Caki2 (cell line): ENCODE results near the gene GABRR1. TPM values are rescaled to one million over a fixed set of nuclear protein-coding genes. Genes with fewer than 3 reads are reported as not detected.
A peak's percentile ranks its signal among the peaks of the same experiment; 100 is the strongest.

Experiments
- DNase-seq: peaks from one replicate; pipeline ENCODE4 v3.0.0-alpha.2; 2015; ENCODE audit warnings: low read depth
- in situ Hi-C: cut with HindIII; loops from 2 replicates; pipeline ENCODE4 v1.10.0; 2016; ENCODE audit warnings: low sequenced_read_pairs, low pct_unique_long_range_greater_than_20kb, mixed read lengths
- total RNA-seq: library from RNA; depleted of rRNA; stranded (reverse); fragments of >200 nt; shearing (Covaris generic); gene quantifications from 2 replicates; pipeline ENCODE4 v1.2.3, GENCODE V29; 2014; ENCODE audit warnings: low replicate concordance

The GABRR1 gene
- total RNA-seq, 1 experiment from 2014 or later, result 0.61 TPM

GRCh38 chr6:89180971-89181370 lies 36.2 kb downstream of the GABRR1 start:
- DNase-seq, result no peak
- in situ Hi-C loops, result no loop called here

GRCh38 chr6:89180112-89180511 lies 37.0 kb downstream of the GABRR1 start:
- DNase-seq, result no peak
- in situ Hi-C loops, result no loop called here

GRCh38 chr6:89173634-89174033 lies 43.5 kb downstream of the GABRR1 start:
- DNase-seq, result no peak

GRCh38 chr6:89172131-89172530 lies 45.0 kb downstream of the GABRR1 start:
- DNase-seq, result no peak

More at GRCh38 chr6:89173634-89174033, 43.5 kb downstream of the GABRR1 start:
- in situ Hi-C loops, result no loop called here

GRCh38 chr6:89162047-89162371 lies 55.1 kb downstream of the GABRR1 start:
- DNase-seq, result no peak
- in situ Hi-C loops, result no loop called here

More at GRCh38 chr6:89172131-89172530, 45.0 kb downstream of the GABRR1 start:
- in situ Hi-C loops, result no loop called here

GRCh38 chr6:89161326-89162046 lies 55.7 kb downstream of the GABRR1 start:
- in situ Hi-C loops, result no loop called here
- DNase-seq, result no peak

GRCh38 chr6:89160331-89161092 lies 56.6 kb downstream of the GABRR1 start:
- in situ Hi-C loops, result no loop called here
- DNase-seq, result no peak

GRCh38 chr6:89154131-89154530 lies 63.0 kb downstream of the GABRR1 start:
- in situ Hi-C loops, result no loop called here
- DNase-seq, result no peak

- in situ Hi-C loops, result no loop called here
- DNase-seq, result no peak
Measured at GRCh38 chr6:89148016-89148750, 69.0 kb downstream of the GABRR1 start.

- in situ Hi-C loops, result no loop called here
- DNase-seq, result no peak
Measured at GRCh38 chr6:89146718-89147700, 70.1 kb downstream of the GABRR1 start.

- DNase-seq, result peak; percentile 82
- in situ Hi-C loops, result no loop called here
Measured at GRCh38 chr6:89145956-89146717, 71.0 kb downstream of the GABRR1 start, which contains the start of gene PM20D2. Gene PM20D2 (plus strand): TSS chr6:89146055. CDS start chr6:89146145, 90 bp downstream.

- in situ Hi-C loops, result no loop called here
- no peak for DNase-seq
Measured at GRCh38 chr6:89145091-89145955, 71.8 kb downstream of the GABRR1 start.

- in situ Hi-C loops, result no loop called here
- DNase-seq, result no peak
Measured at GRCh38 chr6:89144354-89144906, 72.7 kb downstream of the GABRR1 start.

- peak; percentile 40 for DNase-seq
- in situ Hi-C loops, result no loop called here
Measured at GRCh38 chr6:89140347-89141156, 76.6 kb downstream of the GABRR1 start.
